Measurements from ENCODE around the gene CLDN19.
"Not testable (repeated sequence)": the region's sequence is repeated elsewhere in the genome, so short reads cannot be mapped to it uniquely, and the experiment has no call there.

CLDN19 gene

GRCh38 chr1:42759114-42759513 lies 19.1 kb upstream of the CLDN19 start:
- DNase-seq (ENCODE audit: low spot score) = no peak

- DNase-seq (ENCODE audit: low spot score) = no peak
These were observed 18.6 kb upstream of the CLDN19 start for GRCh38 chr1:42758641-42759040.

- no peak for DNase-seq (ENCODE audit: low spot score)
These were observed 17.8 kb upstream of the CLDN19 start for GRCh38 chr1:42757892-42758275.

DNA sequence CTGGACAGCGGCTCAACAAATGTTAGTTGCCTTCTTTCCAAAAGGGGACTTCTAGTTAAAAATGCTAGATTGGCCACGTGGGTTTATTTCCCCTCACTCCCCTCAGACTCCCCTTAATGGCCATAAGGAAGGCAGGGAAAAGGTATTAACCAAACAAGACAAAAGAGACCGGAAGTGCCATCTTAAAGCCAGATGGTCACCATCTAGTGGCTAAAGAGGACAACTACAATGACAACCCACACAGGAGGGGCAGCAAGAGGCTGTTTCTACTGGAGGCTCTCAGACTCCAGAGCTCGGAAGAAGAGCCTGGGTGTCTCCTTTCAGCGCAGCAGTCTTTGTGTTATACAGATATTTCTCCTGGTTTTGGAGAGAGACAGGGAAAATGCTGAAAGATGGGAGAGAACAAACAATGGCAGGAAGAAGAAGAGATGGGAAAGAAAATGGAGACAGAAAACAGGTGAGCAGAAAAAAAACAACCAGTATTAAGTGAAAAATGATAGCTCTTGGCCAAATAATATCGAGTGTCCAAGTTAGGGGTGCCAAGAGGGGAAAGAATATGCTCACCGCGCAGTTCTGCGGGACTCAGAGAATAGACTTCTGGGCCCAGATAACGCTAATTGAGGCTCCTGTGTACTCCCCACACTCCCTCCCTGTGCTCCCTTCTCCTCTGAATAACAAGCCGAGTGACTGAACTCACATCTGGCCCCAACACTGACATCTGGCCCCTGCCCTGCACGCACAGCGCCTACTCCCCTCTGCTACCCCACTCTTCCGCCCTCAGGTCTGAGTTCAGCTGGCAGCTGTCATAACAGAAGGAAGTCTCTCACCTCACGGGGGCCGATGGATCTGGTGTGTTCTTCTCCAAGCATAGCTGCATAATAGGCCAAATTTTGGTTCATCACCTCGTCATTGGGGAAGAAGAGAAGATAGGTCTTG lies 17.2 kb upstream of the CLDN19 start:
- DNase-seq (ENCODE audit: low spot score) = peak; percentile 83

- DNase-seq (ENCODE audit: low spot score) = no peak
These were observed 13.0 kb upstream of the CLDN19 start for GRCh38 chr1:42753070-42753469.

GRCh38 chr1:42752284-42752683 lies 12.2 kb upstream of the CLDN19 start:
- DNase-seq (ENCODE audit: low spot score) = no peak

GRCh38 chr1:42751511-42752070 lies 11.6 kb upstream of the CLDN19 start:
- DNase-seq (ENCODE audit: low spot score) = not testable (repeated sequence)

DNA sequence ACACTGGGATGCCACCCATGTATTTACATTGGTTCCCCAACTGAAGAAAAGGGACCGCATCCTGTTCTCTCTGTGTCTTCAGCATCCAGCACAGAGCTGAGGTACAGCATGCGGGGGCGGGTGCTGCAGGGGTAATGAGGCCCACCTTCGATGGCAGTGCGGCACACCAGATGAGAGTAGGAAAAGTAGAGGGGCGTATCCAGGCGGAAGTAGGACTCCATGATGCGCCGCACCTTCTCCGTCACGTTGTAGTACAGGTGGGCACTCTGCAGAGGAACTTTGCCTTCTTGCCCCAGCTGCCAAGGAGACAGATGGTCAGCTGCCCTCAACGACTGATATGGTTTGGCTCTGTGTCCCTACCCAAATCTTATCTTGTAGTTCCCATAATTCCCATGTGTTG lies 10.0 kb upstream of the CLDN19 start:
- DNase-seq (ENCODE audit: low spot score) = no peak

- no peak for DNase-seq (ENCODE audit: low spot score)
These were observed 8.7 kb upstream of the CLDN19 start for GRCh38 chr1:42748461-42749410.

- DNase-seq (ENCODE audit: low spot score) = no peak
These were observed 8.0 kb upstream of the CLDN19 start for GRCh38 chr1:42748021-42748420.

DNA sequence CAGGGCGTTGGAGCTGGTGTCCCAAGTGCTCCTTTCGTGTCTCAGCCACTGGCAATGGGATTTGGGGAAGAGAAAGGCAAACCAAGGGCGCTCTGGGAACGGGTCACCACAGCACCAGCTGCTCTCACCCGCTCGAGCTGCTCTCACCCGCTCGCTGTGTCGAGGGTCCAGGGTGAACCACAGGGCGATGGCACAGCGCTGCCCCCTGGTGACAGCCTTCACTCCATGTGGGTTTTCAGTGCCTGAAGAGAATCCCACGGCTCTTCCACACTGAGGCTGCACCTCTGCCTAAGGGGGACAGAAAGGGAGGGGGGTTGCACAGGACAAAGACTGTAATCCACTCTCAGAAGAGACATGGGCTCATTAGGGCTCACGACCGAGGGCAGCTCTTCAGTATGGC lies 7.1 kb upstream of the CLDN19 start:
- no peak for DNase-seq (ENCODE audit: low spot score)

GRCh38 chr1:42746436-42747105 lies 6.5 kb upstream of the CLDN19 start:
- no peak for DNase-seq (ENCODE audit: low spot score)

- no peak for DNase-seq (ENCODE audit: low spot score)
These were observed 5.8 kb upstream of the CLDN19 start for GRCh38 chr1:42745851-42746250.

- DNase-seq (ENCODE audit: low spot score) = no peak
These were observed 4.0 kb upstream of the CLDN19 start for GRCh38 chr1:42744148-42744413.

GRCh38 chr1:42743317-42744147 lies 3.5 kb upstream of the CLDN19 start:
- no peak for DNase-seq (ENCODE audit: low spot score)

DNA sequence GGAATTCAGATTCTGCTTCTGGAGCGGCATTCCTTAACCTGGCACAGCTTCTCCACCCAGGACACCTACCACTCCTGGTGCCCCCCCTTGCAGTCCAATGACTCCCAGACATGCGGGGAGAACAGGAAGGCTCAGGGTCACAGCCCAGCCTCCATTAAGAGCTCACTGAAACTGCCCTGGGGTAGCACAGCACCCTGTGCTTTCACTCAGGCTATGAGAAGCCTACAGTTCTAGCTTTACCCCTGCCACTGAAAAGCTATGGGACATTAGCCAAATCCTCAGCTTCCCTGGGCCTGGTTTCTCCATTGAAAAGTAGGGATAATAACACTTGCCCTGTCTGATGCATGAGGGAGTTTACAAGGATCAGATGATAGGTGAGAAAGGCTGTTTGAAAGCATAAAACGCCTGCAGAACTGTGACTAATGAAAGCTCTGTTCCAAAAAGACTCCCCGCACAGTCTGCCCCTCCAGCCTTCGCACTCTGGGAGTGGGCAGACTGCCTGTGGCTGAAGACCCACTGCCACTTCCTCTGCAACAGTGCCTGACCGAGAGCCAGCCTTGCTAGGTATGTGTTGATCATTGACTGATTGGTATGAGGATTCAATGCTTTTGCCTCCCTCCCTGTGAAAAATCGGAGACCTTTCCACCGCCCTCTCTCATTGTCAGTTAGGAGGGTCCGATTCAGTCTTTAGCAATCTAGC lies 2.7 kb upstream of the CLDN19 start:
- no peak for DNase-seq (ENCODE audit: low spot score)

DNA sequence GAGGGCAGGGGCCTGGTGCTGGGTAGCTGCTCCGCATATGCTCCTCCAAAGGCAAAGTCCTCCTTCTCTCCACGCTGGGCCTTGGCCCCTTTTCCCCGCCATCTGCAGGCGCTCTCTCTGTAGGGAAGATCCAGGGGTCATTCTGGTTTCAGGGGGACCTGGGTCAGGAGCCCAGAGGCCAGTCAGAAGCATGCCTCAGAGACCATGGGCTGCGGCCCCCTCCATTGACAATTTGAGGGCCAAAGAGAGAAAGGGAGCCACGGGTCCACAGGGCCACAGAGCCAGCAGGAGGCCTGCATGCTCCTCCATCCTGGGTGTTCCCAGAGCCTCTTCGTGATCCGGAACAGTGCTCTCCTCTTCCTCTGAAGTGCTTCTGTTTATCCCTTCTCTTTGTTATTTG lies 2.1 kb upstream of the CLDN19 start:
- no peak for DNase-seq (ENCODE audit: low spot score)

- no peak for DNase-seq (ENCODE audit: low spot score)
These were observed 1.7 kb upstream of the CLDN19 start for GRCh38 chr1:42741706-42742105.

DNA sequence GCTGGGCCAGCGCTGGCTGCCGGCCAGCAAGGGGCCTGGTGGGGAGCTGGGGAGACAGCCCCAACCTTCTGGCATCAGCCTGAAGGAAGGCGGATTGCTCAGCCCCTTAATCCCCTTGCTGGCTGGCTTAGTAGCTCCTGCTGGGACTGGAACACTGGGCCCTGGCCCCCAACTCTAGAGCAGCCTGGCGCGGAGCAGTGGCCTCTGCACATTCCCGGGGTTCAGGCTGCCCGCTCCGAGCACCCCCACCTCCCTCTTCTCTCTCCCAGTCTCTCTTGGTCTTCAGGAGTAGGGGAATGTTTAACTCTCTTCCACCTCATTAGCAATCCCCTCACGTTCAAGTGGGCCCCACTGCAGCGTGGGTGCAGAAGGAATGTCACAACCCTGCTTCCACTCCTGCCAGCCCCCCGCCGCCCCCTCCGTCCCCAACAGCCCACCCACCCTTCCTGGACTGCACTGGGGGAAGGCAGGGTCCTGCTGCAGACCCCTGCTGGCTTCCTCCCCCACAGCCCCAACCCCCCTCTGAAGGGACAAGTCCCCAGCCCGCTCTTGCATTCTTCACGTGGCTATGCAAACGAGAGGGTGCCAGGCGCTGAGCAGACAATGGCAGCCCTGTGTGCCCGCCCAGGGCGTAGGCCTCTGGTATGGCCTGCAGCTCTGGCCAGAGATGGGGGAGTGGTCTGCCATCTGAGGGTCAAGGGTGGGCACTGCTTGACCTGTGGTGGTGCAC lies 980 bp upstream of the CLDN19 start:
- no peak for DNase-seq (ENCODE audit: low spot score)

DNA sequence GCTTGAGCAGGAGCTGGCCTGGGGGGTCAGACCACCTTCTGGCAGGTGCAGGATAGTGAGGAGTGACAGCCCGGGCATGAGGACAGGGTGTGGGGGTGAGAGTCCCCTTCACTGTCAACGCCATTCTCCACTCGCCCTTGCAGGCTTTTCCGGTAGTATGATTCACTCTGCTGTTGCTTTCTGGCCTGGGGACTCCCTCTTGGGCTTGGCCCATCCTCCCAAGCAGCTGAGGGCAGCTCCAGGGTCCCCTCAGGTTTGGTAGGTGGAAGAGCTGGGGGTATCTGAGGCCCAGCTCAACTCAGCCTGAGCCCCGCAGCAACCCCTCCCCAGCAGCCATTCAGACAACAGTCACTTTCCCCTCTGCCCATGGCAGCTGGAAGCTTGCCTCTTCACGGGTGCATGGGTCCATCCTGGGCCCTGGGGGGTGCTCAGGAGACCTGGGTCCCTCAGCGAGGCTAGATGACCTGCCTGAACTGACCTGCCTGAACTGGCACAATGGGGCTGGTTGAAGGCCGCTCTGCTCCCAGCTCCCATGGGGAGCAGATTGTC lies 1.3 kb downstream of the CLDN19 start:
- DNase-seq (ENCODE audit: low spot score) = no peak

Measured in RKO (cell line).